Ascending aorta (tissue), 2 donors: Measurements from ENCODE around the gene CCNT2. TPM values are rescaled to one million over a fixed set of nuclear protein-coding genes. Genes with fewer than 3 reads are reported as not detected.

Experiments used
- DNase-seq, 2 donors: peaks; one replicate each; pipeline ENCODE4 v3.0.0-alpha.2; 2019; ENCODE audit warnings: low spot score in 2 of 2
- H3K27ac ChIP-seq, 2 donors: fragments of 200-600 bp; sonication (generic); one replicate each; pipeline ENCODE4 v1.5.1; 2016 to 2017; ENCODE audit warnings: mild to moderate bottlenecking in 1 of 2
- H3K27me3 ChIP-seq: fragments of 200-600 bp; sonication (generic); one replicate; pipeline ENCODE4 v1.5.1; 2017
- H3K36me3 ChIP-seq, 2 donors: fragments of 200-600 bp; sonication (generic); one replicate each; pipeline ENCODE4 v1.5.1; 2016
- H3K4me1 ChIP-seq, 2 donors: fragments of 200-600 bp; sonication (generic); one replicate each; pipeline ENCODE4 v1.5.1; 2016 to 2017; ENCODE audit warnings: mild to moderate bottlenecking in 1 of 2
- H3K4me3 ChIP-seq, 2 donors: fragments of 200-600 bp; sonication (generic); one replicate each; pipeline ENCODE4 v1.5.1; 2016 to 2017; ENCODE audit warnings: mild to moderate bottlenecking in 1 of 2
- H3K9me3 ChIP-seq, 2 donors: fragments of 200-600 bp; sonication (generic); one replicate each; pipeline ENCODE4 v1.5.1; 2016
- intact Hi-C: fragments of 100-400 bp; cut with DNase I; formaldehyde crosslinking; loops from one replicate; pipeline ENCODE4 v1.15.1; 2023
- total RNA-seq: library from RNA; depleted of rRNA; stranded (reverse); fragments of >200 nt; gene quantifications from one replicate; pipeline ENCODE4 v1.1.0, GENCODE V29; 2016
- TF ChIP-seq, protein P1 (sequence below), 3 experiments: fragments of 200-600 bp in 2 of 3; fragments of 450-650 bp in 1 of 3; sonication (generic) in 2 of 3; IDR thresholded peaks; one replicate each; pipeline ENCODE4 v1.5.1; 2016 to 2019; ENCODE audit warnings: antibody characterized with exemption in 3 of 3, mild to moderate bottlenecking in 1 of 3, moderate library complexity in 1 of 3

CCNT2 gene
- total RNA-seq, 1 donor from 2014 or later, result 14.2 TPM

DNA sequence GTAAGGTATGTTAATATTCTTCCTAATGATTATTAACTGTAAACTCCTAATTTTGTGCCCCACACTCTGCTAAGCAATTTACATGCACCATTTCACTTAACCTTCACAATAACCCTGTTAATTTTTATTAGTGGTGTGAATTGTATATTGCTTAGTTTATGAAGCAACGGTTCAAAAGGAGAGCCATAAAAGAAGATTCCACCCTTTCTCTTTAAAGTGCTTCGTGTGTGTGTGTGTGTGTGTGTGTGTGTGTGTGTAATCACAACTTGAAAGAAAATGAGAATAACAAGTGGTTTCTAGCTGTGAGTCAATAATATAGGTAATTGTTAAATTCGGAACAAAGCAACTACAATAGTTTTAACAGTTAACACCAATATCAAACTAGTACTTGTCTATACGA lies 60.6 kb downstream of the CCNT2 start:
- no peaks in the 10 kb centered on the region for H3K27me3 ChIP-seq
- no peak overlapping the region for H3K4me3 ChIP-seq
- no peaks in the 10 kb centered on the region for H3K9me3 ChIP-seq
- no peak for DNase-seq
- intact Hi-C loops, result no loop called here
- TF ChIP-seq, protein P1, sequence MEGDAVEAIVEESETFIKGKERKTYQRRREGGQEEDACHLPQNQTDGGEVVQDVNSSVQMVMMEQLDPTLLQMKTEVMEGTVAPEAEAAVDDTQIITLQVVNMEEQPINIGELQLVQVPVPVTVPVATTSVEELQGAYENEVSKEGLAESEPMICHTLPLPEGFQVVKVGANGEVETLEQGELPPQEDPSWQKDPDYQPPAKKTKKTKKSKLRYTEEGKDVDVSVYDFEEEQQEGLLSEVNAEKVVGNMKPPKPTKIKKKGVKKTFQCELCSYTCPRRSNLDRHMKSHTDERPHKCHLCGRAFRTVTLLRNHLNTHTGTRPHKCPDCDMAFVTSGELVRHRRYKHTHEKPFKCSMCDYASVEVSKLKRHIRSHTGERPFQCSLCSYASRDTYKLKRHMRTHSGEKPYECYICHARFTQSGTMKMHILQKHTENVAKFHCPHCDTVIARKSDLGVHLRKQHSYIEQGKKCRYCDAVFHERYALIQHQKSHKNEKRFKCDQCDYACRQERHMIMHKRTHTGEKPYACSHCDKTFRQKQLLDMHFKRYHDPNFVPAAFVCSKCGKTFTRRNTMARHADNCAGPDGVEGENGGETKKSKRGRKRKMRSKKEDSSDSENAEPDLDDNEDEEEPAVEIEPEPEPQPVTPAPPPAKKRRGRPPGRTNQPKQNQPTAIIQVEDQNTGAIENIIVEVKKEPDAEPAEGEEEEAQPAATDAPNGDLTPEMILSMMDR (IDR thresholded peaks at IDR 0.05), result no peak
- H3K36me3 ChIP-seq, result no peaks in the 10 kb centered on the region
- no peak overlapping the region for H3K27ac ChIP-seq
- H3K4me1 ChIP-seq, result no peaks in the 10 kb centered on the region

DNA sequence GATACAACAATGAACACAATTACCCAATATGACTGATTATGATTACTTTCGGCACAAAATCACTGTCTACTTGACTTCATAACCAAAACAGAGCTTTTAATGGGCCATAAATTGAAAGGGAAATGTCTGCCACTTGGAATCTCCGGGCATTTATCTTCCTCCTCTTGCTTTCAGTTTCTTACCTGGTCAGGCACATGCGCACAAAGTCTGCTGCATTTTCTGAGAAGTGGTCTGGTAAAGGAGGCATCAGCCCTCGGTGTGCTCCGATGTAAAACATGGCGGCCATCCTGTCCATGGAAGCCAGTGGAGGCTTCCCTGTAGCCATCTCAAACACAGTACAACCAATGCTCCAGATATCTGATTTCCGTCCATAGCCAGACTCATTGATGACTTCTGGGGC lies 62.0 kb downstream of the CCNT2 start:
- intact Hi-C loops, result no loop called here

DNA sequence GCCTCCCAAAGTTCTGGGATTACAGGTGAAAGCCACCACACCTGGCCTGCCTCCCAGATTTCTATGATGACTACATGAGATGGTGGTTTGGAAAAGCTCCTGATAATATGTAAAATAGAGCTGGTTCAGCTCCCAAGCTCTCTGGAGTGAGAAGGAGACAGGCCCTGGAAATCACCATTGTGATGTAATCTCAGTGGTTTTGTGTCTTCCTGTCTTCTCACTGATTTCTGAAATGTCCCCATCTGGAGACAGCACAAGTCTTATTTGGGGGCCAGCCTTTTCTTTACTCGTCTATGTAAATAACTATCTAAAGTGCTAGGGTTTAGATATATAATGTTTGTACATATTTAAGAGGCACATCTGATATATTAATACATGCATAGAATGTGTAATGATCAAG lies 64.0 kb downstream of the CCNT2 start:
- no peaks in the 10 kb centered on the region for H3K36me3 ChIP-seq
- H3K27ac ChIP-seq, result no peak overlapping the region
- DNase-seq, result no peak
- H3K4me3 ChIP-seq, result no peak overlapping the region
- no peaks in the 10 kb centered on the region for H3K4me1 ChIP-seq
- no peaks in the 10 kb centered on the region for H3K27me3 ChIP-seq
- intact Hi-C loops, result no loop called here
- H3K9me3 ChIP-seq, result no peaks in the 10 kb centered on the region
- TF ChIP-seq, protein P1 (IDR thresholded peaks at IDR 0.05), result no peak

More for the DNA sequence above, 62.0 kb downstream of the CCNT2 start:
- DNase-seq, result no peak
- H3K27me3 ChIP-seq, result no peaks in the 10 kb centered on the region
- H3K36me3 ChIP-seq, result no peaks in the 10 kb centered on the region
- no peaks in the 10 kb centered on the region for H3K9me3 ChIP-seq
- TF ChIP-seq, protein P1 (IDR thresholded peaks at IDR 0.05), result no peak
- no peak overlapping the region for H3K27ac ChIP-seq
- no peaks in the 10 kb centered on the region for H3K4me1 ChIP-seq
- H3K4me3 ChIP-seq, result no peak overlapping the region

DNA sequence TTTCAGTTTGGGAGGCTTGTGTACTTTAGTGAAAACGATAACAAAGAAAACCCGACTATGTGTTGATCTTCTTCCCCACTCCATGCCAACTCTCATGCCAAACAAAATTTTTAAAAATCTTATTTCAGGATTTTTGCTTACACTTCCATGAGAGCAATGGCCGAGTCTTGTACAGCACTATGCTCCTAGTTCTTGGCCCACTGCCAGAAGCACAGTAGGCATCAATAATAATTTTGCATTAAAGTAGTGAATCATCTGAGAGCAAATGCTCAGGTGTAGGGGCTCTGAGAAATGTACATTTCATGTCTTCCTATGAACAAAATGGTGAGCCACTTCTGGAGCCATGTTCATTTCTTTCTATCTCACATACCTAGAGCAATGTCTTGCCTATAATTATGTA lies 66.4 kb downstream of the CCNT2 start:
- intact Hi-C loops, result loop anchor here (5.0 kb wide), 1 partner anchor 727 kb away; no protein-coding TSS in a partner anchor
- DNase-seq, result no peak
- no peak overlapping the region for H3K27ac ChIP-seq
- H3K9me3 ChIP-seq, result no peaks in the 10 kb centered on the region
- TF ChIP-seq, protein P1 (IDR thresholded peaks at IDR 0.05), result no peak
- no peaks in the 10 kb centered on the region for H3K27me3 ChIP-seq
- no peak overlapping the region for H3K4me3 ChIP-seq
- H3K36me3 ChIP-seq, result no peaks in the 10 kb centered on the region
- no peaks in the 10 kb centered on the region for H3K4me1 ChIP-seq

DNA sequence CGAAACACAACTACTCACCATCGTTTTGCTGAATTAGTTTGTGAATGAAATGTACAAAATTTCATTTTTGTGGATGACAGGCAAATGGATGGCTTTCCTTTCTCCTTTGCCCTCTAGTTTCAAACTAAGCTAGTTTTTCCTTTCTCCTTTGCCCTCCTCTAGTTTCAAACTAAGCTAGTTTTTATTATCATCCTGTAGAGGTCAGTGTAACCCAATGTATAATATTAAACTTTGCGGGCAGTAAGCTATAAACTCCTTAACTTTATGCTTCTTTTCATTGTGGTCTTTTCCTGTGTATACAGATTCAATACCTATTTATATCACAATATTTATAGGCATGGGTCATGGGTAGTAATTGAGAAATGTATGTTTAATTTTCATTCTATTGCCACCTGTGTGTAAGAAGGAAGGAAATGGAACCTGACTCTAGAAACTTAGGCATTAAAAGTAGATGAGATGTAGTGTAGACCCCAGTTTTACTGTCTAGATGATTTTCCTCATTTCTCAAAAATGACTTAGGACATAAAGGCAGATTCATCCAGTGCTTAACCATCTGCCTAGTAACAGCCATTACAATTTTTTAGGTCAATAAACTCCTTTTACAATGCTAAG lies 70.5 kb downstream of the CCNT2 start:
- no peak overlapping the region for H3K4me3 ChIP-seq
- intact Hi-C loops, result loop anchor here (5.0 kb wide), 1 partner anchor 723 kb away; no protein-coding TSS in a partner anchor
- no peak overlapping the region for H3K27ac ChIP-seq
- DNase-seq, result no peak
- H3K27me3 ChIP-seq, result no peaks in the 10 kb centered on the region
- no peaks in the 10 kb centered on the region for H3K36me3 ChIP-seq
- no peaks in the 10 kb centered on the region for H3K4me1 ChIP-seq
- H3K9me3 ChIP-seq, result no peaks in the 10 kb centered on the region
- TF ChIP-seq, protein P1 (IDR thresholded peaks at IDR 0.05), result peak in 2 of 3 experiments; percentile 27 to 34

DNA sequence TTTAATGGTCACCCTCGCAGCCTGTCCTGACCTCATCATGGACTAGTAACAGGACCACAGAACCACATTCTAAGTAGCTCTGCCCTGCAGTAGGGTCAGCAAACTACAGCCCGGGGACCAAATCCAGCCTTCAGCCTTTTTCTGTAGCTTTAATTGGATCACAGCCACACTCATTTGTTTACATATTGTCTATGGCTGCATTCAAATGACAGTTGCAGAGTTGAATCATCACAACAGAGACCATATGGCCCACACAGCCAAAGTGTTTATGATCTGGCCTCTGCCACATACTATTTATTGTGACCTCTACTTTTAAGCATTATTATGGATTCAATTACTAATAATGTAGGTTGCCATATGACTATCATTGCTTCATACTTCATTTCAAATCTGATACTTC lies 80.9 kb downstream of the CCNT2 start:
- TF ChIP-seq, protein P1 (IDR thresholded peaks at IDR 0.05), result no peak
- no peak overlapping the region for H3K27ac ChIP-seq
- no peaks in the 10 kb centered on the region for H3K27me3 ChIP-seq
- no peaks in the 10 kb centered on the region for H3K9me3 ChIP-seq
- DNase-seq, result no peak
- no peak overlapping the region for H3K4me3 ChIP-seq
- no peaks in the 10 kb centered on the region for H3K4me1 ChIP-seq
- intact Hi-C loops, result no loop called here
- H3K36me3 ChIP-seq, result no peaks in the 10 kb centered on the region
